ENCODE measurements around the gene FXYD5.

The FXYD5 gene

GRCh38 chr19:35216833-35217648 is 62.5 kb downstream of the FXYD5 start:
- peak; percentile 70 for DNase-seq

- no peak for DNase-seq
These were observed 63.1 kb downstream of the FXYD5 start for GRCh38 chr19:35217649-35217990.

GRCh38 chr19:35219008-35219407 is 64.5 kb downstream of the FXYD5 start:
- no peak for DNase-seq
